Measurements from ENCODE around the gene MED22. TPM values are rescaled to one million over a fixed set of nuclear protein-coding genes. Genes with fewer than 3 reads are reported as not detected.
"Not testable (repeated sequence)": the region's sequence is repeated elsewhere in the genome, so short reads cannot be mapped to it uniquely, and the experiment has no call there.

The MED22 gene
- total and polyA plus RNA-seq, 5 donors from 2014 or later, result 7.3 to 29.3 (median 12.0) TPM

- Histone ChIP-seq H3K4me1 (ENCODE audit: control insufficient read depth, insufficient read depth, low read length, poor library complexity, severe bottlenecking) (peaks cover 43% of the 10 kb centered on the region), H3K27me3 (ENCODE audit: control insufficient read depth, insufficient read depth, low read length) (no peaks in the 10 kb centered on the region), H3K4me3 (ENCODE audit: low read depth, low read length) (peak within 1 kb of the TSS; percentile 81), H3K36me3 (ENCODE audit: control insufficient read depth, insufficient read depth, low read length) (peaks cover 37% of the 10 kb centered on the region), H3K27ac (ENCODE audit: insufficient read depth, low read length, poor library complexity, severe bottlenecking) (peak within 1 kb of the TSS; percentile 79), H3K9me3 (ENCODE audit: control insufficient read depth in 2 of 2, low read length in 2 of 2) (no peaks in the 10 kb centered on the region)
- Mint-ChIP-seq H3K27ac (peak within 1 kb of the TSS; percentile 93 to 97 (median 93)), H3K9me3 (no peaks in the 10 kb centered on the region), H3K36me3 (peaks cover 27% of the 10 kb centered on the region), H3K4me3 (peak within 1 kb of the TSS; percentile 96 to 98 (median 97)), H3K27me3 (no peaks in the 10 kb centered on the region), H3K4me1 (peaks cover 0 to 67% (median 26%) of the 10 kb centered on the region in 4 donors)
- DNase-seq, result peak; percentile 90 to 97 (median 94)
- ATAC-seq (ENCODE audit: low read depth in 2 of 2), result peak; percentile 91
These were observed 11.8 kb downstream of the MED22 start, which contains the start of gene SURF6 for GRCh38 chr9:133335924-133336811. Gene SURF6, minus strand, starts transcription at chr9:133336188. Its CDS starts 56 bp downstream, at chr9:133336132.

DNA sequence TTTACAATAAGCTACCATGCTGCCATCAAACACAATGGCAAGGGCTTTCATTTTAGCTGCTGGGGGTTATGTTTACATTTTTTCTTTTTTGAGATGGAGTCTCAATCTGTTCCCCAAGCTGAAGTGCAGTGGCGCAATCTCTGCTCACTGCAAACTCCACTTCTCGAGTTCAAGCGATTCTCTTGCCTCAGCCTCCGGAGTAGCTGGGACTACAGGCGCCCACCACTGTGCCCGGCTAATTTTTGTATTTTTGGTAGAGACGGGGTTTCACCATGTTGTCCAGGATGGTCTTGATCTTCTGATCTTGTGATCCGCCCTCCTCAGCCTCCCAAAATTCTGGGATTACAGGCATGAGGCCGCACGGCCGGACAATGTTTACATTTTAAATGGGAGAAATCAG is 13.0 kb downstream of the MED22 start:
- Histone ChIP-seq H3K4me1 (ENCODE audit: control insufficient read depth, insufficient read depth, low read length, poor library complexity, severe bottlenecking) (peaks cover 33% of the 10 kb centered on the region), H3K27ac (ENCODE audit: insufficient read depth, low read length, poor library complexity, severe bottlenecking) (peak overlapping the region; percentile 79), H3K36me3 (ENCODE audit: control insufficient read depth, insufficient read depth, low read length) (peaks cover 42% of the 10 kb centered on the region), H3K4me3 (ENCODE audit: low read depth, low read length) (peak overlapping the region; percentile 81)
- H3K27me3 ChIP-seq (ENCODE audit: control insufficient read depth, insufficient read depth, low read length); H3K9me3 Mint-ChIP-seq; ATAC-seq (ENCODE audit: low read depth in 2 of 2); H3K27me3 Mint-ChIP-seq; H3K9me3 ChIP-seq (ENCODE audit: control insufficient read depth in 2 of 2, low read length in 2 of 2); DNase-seq: not testable (repeated sequence)
- peaks cover 25% of the 10 kb centered on the region for H3K36me3 Mint-ChIP-seq
- peak overlapping the region; percentile 79 to 93 (median 93) for H3K27ac Mint-ChIP-seq
- peak overlapping the region; percentile 96 to 98 (median 97) for H3K4me3 Mint-ChIP-seq
- peaks cover 0 to 56% (median 19%) of the 10 kb centered on the region in 4 donors for H3K4me1 Mint-ChIP-seq

DNA sequence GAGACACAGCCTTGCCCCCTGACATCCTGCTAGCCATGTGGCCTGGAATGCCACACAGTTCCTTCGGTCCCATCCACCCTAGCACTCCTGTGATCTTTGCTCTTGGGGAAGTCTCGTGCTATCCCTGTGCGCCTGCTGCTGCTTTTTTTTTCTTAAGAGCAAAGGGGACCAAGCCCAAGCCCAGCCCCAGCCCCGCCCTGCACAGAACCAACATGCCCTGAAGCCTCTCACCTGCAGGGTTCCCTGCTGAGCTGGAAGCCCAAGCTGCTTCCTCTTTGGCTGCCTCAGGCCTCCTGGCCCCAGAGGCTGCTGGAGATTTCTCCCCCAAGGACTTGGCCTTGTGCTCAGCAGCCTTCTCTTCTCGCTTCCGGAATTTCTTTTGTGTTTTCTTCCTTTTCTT is 13.8 kb downstream of the MED22 start:
- Histone ChIP-seq H3K27me3 (ENCODE audit: control insufficient read depth, insufficient read depth, low read length) (no peaks in the 10 kb centered on the region), H3K36me3 (ENCODE audit: control insufficient read depth, insufficient read depth, low read length) (peaks cover 42% of the 10 kb centered on the region), H3K27ac (ENCODE audit: insufficient read depth, low read length, poor library complexity, severe bottlenecking) (no peak overlapping the region), H3K4me3 (ENCODE audit: low read depth, low read length) (no peak overlapping the region), H3K4me1 (ENCODE audit: control insufficient read depth, insufficient read depth, low read length, poor library complexity, severe bottlenecking) (peaks cover 31% of the 10 kb centered on the region), H3K9me3 (ENCODE audit: control insufficient read depth in 2 of 2, low read length in 2 of 2) (no peaks in the 10 kb centered on the region)
- peak overlapping the region in 3 of 4 donors; percentile 29 to 98 (median 50) for H3K4me3 Mint-ChIP-seq
- ATAC-seq (ENCODE audit: low read depth in 2 of 2) (no peak), DNase-seq (no peak)
- no peaks in the 10 kb centered on the region for H3K27me3 Mint-ChIP-seq
- H3K4me1 Mint-ChIP-seq, result peaks cover 0 to 52% (median 19%) of the 10 kb centered on the region in 4 donors
- peaks cover 21% of the 10 kb centered on the region for H3K36me3 Mint-ChIP-seq
- H3K9me3 Mint-ChIP-seq, result no peaks in the 10 kb centered on the region
- no peak overlapping the region for H3K27ac Mint-ChIP-seq

DNA sequence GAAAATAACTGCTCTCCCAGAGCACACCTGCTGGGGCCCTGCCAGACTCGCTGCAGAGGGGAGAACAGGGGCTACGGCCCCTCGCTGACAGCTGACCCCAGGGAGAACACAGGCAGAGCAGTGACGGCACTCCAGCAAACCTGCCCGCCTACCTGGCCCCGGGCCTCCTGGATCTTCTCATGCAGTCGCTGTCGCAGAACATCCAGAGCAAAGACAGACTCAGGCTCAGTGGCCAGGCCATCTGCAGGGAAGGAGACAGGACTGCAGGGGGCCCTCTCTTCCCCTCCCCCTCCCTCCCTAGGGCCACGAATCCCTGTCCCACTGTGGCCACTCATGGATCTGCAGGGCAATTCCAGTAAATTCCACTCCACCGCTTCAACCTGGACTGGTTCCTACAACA is 14.4 kb downstream of the MED22 start:
- ATAC-seq (ENCODE audit: low read depth in 2 of 2), result no peak
- no peaks in the 10 kb centered on the region for H3K27me3 ChIP-seq (ENCODE audit: control insufficient read depth, insufficient read depth, low read length)
- H3K27me3 Mint-ChIP-seq, result no peaks in the 10 kb centered on the region

GRCh38 chr9:133333011-133333410 is 14.9 kb downstream of the MED22 start:
- ATAC-seq (ENCODE audit: low read depth in 2 of 2) (no peak), DNase-seq (no peak)
- Mint-ChIP-seq H3K27ac (no peak overlapping the region), H3K4me3 (peak overlapping the region in 3 of 4 donors; percentile 41 to 47 (median 44)), H3K4me1 (peaks cover 0 to 52% (median 21%) of the 10 kb centered on the region in 4 donors), H3K27me3 (no peaks in the 10 kb centered on the region), H3K36me3 (peaks cover 17% of the 10 kb centered on the region), H3K9me3 (no peaks in the 10 kb centered on the region)
- H3K4me3 ChIP-seq (ENCODE audit: low read depth, low read length), result no peak overlapping the region
- no peaks in the 10 kb centered on the region for H3K27me3 ChIP-seq (ENCODE audit: control insufficient read depth, insufficient read depth, low read length)
- H3K36me3 ChIP-seq (ENCODE audit: control insufficient read depth, insufficient read depth, low read length), result peaks cover 42% of the 10 kb centered on the region
- H3K4me1 ChIP-seq (ENCODE audit: control insufficient read depth, insufficient read depth, low read length, poor library complexity, severe bottlenecking), result peaks cover 31% of the 10 kb centered on the region
- H3K27ac ChIP-seq (ENCODE audit: insufficient read depth, low read length, poor library complexity, severe bottlenecking), result no peak overlapping the region
- no peaks in the 10 kb centered on the region for H3K9me3 ChIP-seq (ENCODE audit: control insufficient read depth in 2 of 2, low read length in 2 of 2)

More for the DNA sequence above, 14.4 kb downstream of the MED22 start:
- H3K9me3 ChIP-seq (ENCODE audit: control insufficient read depth in 2 of 2, low read length in 2 of 2), result no peaks in the 10 kb centered on the region
- H3K27ac Mint-ChIP-seq, result no peak overlapping the region
- no peak overlapping the region for H3K4me3 ChIP-seq (ENCODE audit: low read depth, low read length)
- peaks cover 17% of the 10 kb centered on the region for H3K36me3 Mint-ChIP-seq
- peaks cover 0 to 53% (median 21%) of the 10 kb centered on the region in 4 donors for H3K4me1 Mint-ChIP-seq
- DNase-seq, result no peak
- peaks cover 42% of the 10 kb centered on the region for H3K36me3 ChIP-seq (ENCODE audit: control insufficient read depth, insufficient read depth, low read length)
- H3K27ac ChIP-seq (ENCODE audit: insufficient read depth, low read length, poor library complexity, severe bottlenecking), result no peak overlapping the region
- H3K9me3 Mint-ChIP-seq, result no peaks in the 10 kb centered on the region
- peaks cover 31% of the 10 kb centered on the region for H3K4me1 ChIP-seq (ENCODE audit: control insufficient read depth, insufficient read depth, low read length, poor library complexity, severe bottlenecking)
- H3K4me3 Mint-ChIP-seq, result peak overlapping the region in 3 of 4 donors; percentile 44 to 50 (median 47)

DNA sequence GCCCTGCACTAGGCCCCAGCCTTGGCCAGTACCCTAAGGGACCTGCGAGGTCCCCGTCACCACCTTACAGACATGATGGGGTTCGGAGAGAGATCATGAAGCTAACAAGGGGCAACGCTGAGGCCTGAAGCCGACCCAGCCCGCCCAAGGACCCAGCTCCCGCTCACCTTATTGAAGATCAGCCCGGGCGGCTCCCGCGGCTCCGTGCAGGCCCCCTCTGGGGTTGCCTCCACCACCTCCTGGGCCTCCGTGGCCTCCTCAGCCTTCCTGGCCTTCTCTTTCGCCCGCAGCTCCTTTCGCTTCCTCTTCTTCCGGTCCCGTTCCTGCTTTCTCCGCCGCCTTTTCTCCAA is 15.6 kb downstream of the MED22 start:
- H3K4me3 ChIP-seq (ENCODE audit: low read depth, low read length), result no peak overlapping the region
- Mint-ChIP-seq H3K4me3 (peak overlapping the region in 2 of 4 donors; percentile 41 to 65), H3K27me3 (no peaks in the 10 kb centered on the region), H3K36me3 (peaks cover 17% of the 10 kb centered on the region), H3K27ac (no peak overlapping the region), H3K9me3 (no peaks in the 10 kb centered on the region), H3K4me1 (peaks cover 0 to 52% (median 20%) of the 10 kb centered on the region in 4 donors)
- no peak overlapping the region for H3K27ac ChIP-seq (ENCODE audit: insufficient read depth, low read length, poor library complexity, severe bottlenecking)
- peaks cover 31% of the 10 kb centered on the region for H3K4me1 ChIP-seq (ENCODE audit: control insufficient read depth, insufficient read depth, low read length, poor library complexity, severe bottlenecking)
- H3K27me3 ChIP-seq (ENCODE audit: control insufficient read depth, insufficient read depth, low read length), result no peaks in the 10 kb centered on the region
- H3K36me3 ChIP-seq (ENCODE audit: control insufficient read depth, insufficient read depth, low read length), result peaks cover 42% of the 10 kb centered on the region
- ATAC-seq (ENCODE audit: low read depth in 2 of 2), result no peak
- DNase-seq, result no peak
- H3K9me3 ChIP-seq (ENCODE audit: control insufficient read depth in 2 of 2, low read length in 2 of 2), result no peaks in the 10 kb centered on the region

- ATAC-seq (ENCODE audit: low read depth in 2 of 2), result no peak
- peaks cover 17% of the 10 kb centered on the region for H3K36me3 Mint-ChIP-seq
- H3K27ac Mint-ChIP-seq, result no peak overlapping the region
These were observed 16.1 kb downstream of the MED22 start for GRCh38 chr9:133331641-133332380.

More at GRCh38 chr9:133331641-133332380, 16.1 kb downstream of the MED22 start:
- no peak for DNase-seq
- Histone ChIP-seq H3K4me3 (ENCODE audit: low read depth, low read length) (no peak overlapping the region), H3K9me3 (ENCODE audit: control insufficient read depth in 2 of 2, low read length in 2 of 2) (no peaks in the 10 kb centered on the region), H3K4me1 (ENCODE audit: control insufficient read depth, insufficient read depth, low read length, poor library complexity, severe bottlenecking) (peaks cover 28% of the 10 kb centered on the region), H3K27ac (ENCODE audit: insufficient read depth, low read length, poor library complexity, severe bottlenecking) (no peak overlapping the region), H3K36me3 (ENCODE audit: control insufficient read depth, insufficient read depth, low read length) (peaks cover 42% of the 10 kb centered on the region), H3K27me3 (ENCODE audit: control insufficient read depth, insufficient read depth, low read length) (no peaks in the 10 kb centered on the region)
- no peaks in the 10 kb centered on the region for H3K9me3 Mint-ChIP-seq
- H3K4me3 Mint-ChIP-seq, result peak overlapping the region in 2 of 4 donors; percentile 41 to 65
- no peaks in the 10 kb centered on the region for H3K27me3 Mint-ChIP-seq
- peaks cover 0 to 49% (median 18%) of the 10 kb centered on the region in 4 donors for H3K4me1 Mint-ChIP-seq

All from CD4-positive, CD25-positive, alpha-beta regulatory T cell (primary cell).